Smooth muscle cell (in vitro differentiated cells): ENCODE data around the gene CDON. TPM values are rescaled to one million over a fixed set of nuclear protein-coding genes. Genes with fewer than 3 reads are reported as not detected.

Experiments used
- DNase-seq: peaks from one replicate; lab custom pipeline; 2025; ENCODE audit not compliant: unreplicated experiment; lab: John Stamatoyannopoulos, UW
- H2AFZ ChIP-seq: fragments of 200-600 bp; sonication (generic); 2 replicates; pipeline ENCODE4 v1.6.0; 2016; ENCODE audit warnings: antibody characterized with exemption, low read depth, mild to moderate bottlenecking
- H3F3A ChIP-seq: fragments of 200-600 bp; sonication (generic); 2 replicates; pipeline ENCODE4 v1.6.0; 2017; ENCODE audit warnings: antibody characterized with exemption, low read depth
- H3K27ac ChIP-seq: fragments of 200-600 bp; sonication (generic); 2 replicates; pipeline ENCODE4 v1.5.1; 2016; ENCODE audit warnings: low read depth, mild to moderate bottlenecking
- H3K27me3 ChIP-seq: fragments of 200-600 bp; sonication (generic); 2 replicates; pipeline ENCODE4 v1.6.1; 2016; ENCODE audit warnings: low read depth, mild to moderate bottlenecking
- H3K36me3 ChIP-seq: fragments of 200-600 bp; sonication (generic); 2 replicates; pipeline ENCODE4 v1.5.1; 2016; ENCODE audit warnings: low read depth
- H3K4me1 ChIP-seq: fragments of 200-600 bp; sonication (generic); 2 replicates; pipeline ENCODE4 v1.5.1; 2016; ENCODE audit warnings: low read depth
- H3K4me2 ChIP-seq: fragments of 200-600 bp; sonication (generic); 2 replicates; pipeline ENCODE4 v1.6.0; 2016; ENCODE audit warnings: mild to moderate bottlenecking
- H3K4me3 ChIP-seq: fragments of 200-600 bp; sonication (generic); 2 replicates; pipeline ENCODE4 v1.5.1; 2016; ENCODE audit warnings: mild to moderate bottlenecking
- H3K79me2 ChIP-seq: fragments of 200-600 bp; sonication (generic); 2 replicates; pipeline ENCODE4 v1.6.0; 2016; ENCODE audit warnings: low read depth, mild to moderate bottlenecking
- H3K9ac ChIP-seq: fragments of 200-600 bp; sonication (generic); 2 replicates; pipeline ENCODE4 v1.6.0; 2016; ENCODE audit warnings: low read depth
- H3K9me3 ChIP-seq: fragments of 200-600 bp; sonication (generic); replicated peaks from 2 replicates; pipeline ENCODE4 v1.5.1; 2016; ENCODE audit warnings: low read depth
- H4K20me1 ChIP-seq: fragments of 200-600 bp; sonication (generic); 2 replicates; pipeline ENCODE4 v1.6.0; 2016; ENCODE audit warnings: low read depth
- CTCF ChIP-seq: fragments of 200-600 bp; sonication (generic); IDR thresholded peaks from 2 replicates; pipeline ENCODE4 v1.5.1; 2017; ENCODE audit warnings: borderline replicate concordance, mild to moderate bottlenecking, antibody characterized with exemption; ENCODE audit not compliant: insufficient read depth, poor library complexity, severe bottlenecking
- WGBS: methylation state at CpG from one replicate; pipeline ENCODE4 v1.1.7; 2016; ENCODE audit warnings: low lambda C conversion rate; 5-methylcytosine and 5-hydroxymethylcytosine counted together
- polyA plus RNA-seq: library from polyadenylated mRNA; unstranded; fragments of >200 nt; fragmentation: Nextera tagmentation; extraction: Ambion mirVana; gene quantifications from 2 replicates; pipeline ENCODE4 v1.2.1, GENCODE V29; 2016
- total RNA-seq: library from RNA; depleted of rRNA; stranded (reverse); fragments of >200 nt; gene quantifications from 2 replicates; pipeline ENCODE4 v1.2.3, GENCODE V29; 2014

Gene CDON
- total and polyA plus RNA-seq, 2 experiments from 2014 or later: 1.6 to 14.8 TPM

- Histone ChIP-seq H3K9ac (no peak overlapping the region), H3K27ac (no peak overlapping the region), H3K4me2 (no peak overlapping the region), H3F3A (no peaks in the 10 kb centered on the region), H4K20me1 (no peaks in the 10 kb centered on the region), H3K27me3 (no peaks in the 10 kb centered on the region), H3K4me1 (peaks cover 3% of the 10 kb centered on the region), H3K4me3 (no peak overlapping the region), H3K36me3 (no peaks in the 10 kb centered on the region), H3K79me2 (no peaks in the 10 kb centered on the region), H2AFZ (no peak overlapping the region), H3K9me3 (no peaks in the 10 kb centered on the region)
- no peak for DNase-seq
- TF ChIP-seq CTCF: no peak
- WGBS: 93% methylated on average over 14 of the region's 14 CpGs
These were observed 115.8 kb downstream of the CDON start for GRCh38 chr11:125946712-125947418.

GRCh38 chr11:125945797-125946520, 116.7 kb downstream of the CDON start, which contains the start of gene VSIG10L2:
Gene VSIG10L2, plus strand, starts transcription at chr11:125946044. Its CDS starts 12 bp downstream, at chr11:125946056.
- H3K27ac ChIP-seq: no peak within 1 kb of the TSS
- WGBS: 87% methylated on average over 8 of the region's 8 CpGs
- no peaks in the 10 kb centered on the region for H3K79me2 ChIP-seq
- no peak within 1 kb of the TSS for H3K4me3 ChIP-seq
- no peaks in the 10 kb centered on the region for H3K27me3 ChIP-seq
- H4K20me1 ChIP-seq: no peaks in the 10 kb centered on the region
- no peak for DNase-seq
- no peak within 1 kb of the TSS for H2AFZ ChIP-seq
- no peak within 1 kb of the TSS for H3K4me2 ChIP-seq
- H3F3A ChIP-seq: no peaks in the 10 kb centered on the region
- H3K4me1 ChIP-seq: peaks cover 3% of the 10 kb centered on the region
- H3K9ac ChIP-seq: no peak within 1 kb of the TSS
- no peaks in the 10 kb centered on the region for H3K36me3 ChIP-seq
- H3K9me3 ChIP-seq: no peaks in the 10 kb centered on the region
- no peak for TF ChIP-seq CTCF

GRCh38 chr11:125945011-125945796, 117.5 kb downstream of the CDON start:
- Histone ChIP-seq H4K20me1 (no peaks in the 10 kb centered on the region), H3K4me2 (no peak overlapping the region), H3K36me3 (no peaks in the 10 kb centered on the region), H3F3A (no peaks in the 10 kb centered on the region), H3K9me3 (no peaks in the 10 kb centered on the region), H3K4me1 (peaks cover 3% of the 10 kb centered on the region), H2AFZ (no peak overlapping the region), H3K9ac (no peak overlapping the region), H3K27me3 (no peaks in the 10 kb centered on the region), H3K27ac (no peak overlapping the region), H3K4me3 (no peak overlapping the region), H3K79me2 (no peaks in the 10 kb centered on the region)
- 85% methylated on average over 15 of the region's 15 CpGs for WGBS
- no peak for TF ChIP-seq CTCF
- no peak for DNase-seq
